Measurements from ENCODE around the gene IGF1. TPM values are rescaled to one million over a fixed set of nuclear protein-coding genes. Genes with fewer than 3 reads are reported as not detected.
"Not testable (repeated sequence)": the region's sequence is repeated elsewhere in the genome, so short reads cannot be mapped to it uniquely, and the experiment has no call there.

Gene IGF1
- total RNA-seq, 4 donors from 2014 or later, result 17.3 to 58.7 (median 43.1) TPM

DNA sequence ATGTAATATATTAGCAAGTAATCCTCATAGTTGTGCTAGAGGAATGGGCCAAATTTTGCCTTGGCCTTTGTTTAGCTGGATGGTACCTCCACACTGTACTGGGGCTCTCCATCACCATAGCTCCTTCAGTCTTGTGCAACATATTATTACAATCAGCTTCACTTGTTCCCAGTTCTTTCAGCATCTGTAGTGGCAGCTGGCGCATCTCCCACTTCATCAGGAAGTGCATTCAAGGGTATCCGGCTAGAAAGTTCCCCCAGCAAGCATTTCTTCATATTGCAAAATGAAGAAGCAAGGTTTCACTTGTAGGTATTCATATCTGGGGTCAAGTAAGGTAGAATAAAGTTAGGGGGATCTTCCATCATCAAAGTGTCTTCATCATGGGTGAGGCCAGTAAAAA lies 123.7 kb downstream of the IGF1 start:
- Histone ChIP-seq H3K4me1 (no peaks in the 10 kb centered on the region), H3K36me3 (no peaks in the 10 kb centered on the region), H3K9me3 (peaks cover 0 to 11% (median 0%) of the 10 kb centered on the region in 3 donors), H3K4me3 (no peak overlapping the region), H3K27me3 (no peaks in the 10 kb centered on the region), H3K27ac (no peak overlapping the region)
- WGBS, 2 donors (ENCODE audit: low coverage in 1 of 2), result 78 to 94% methylated on average over 2 of the region's 2 CpGs
- TF ChIP-seq, protein P1, sequence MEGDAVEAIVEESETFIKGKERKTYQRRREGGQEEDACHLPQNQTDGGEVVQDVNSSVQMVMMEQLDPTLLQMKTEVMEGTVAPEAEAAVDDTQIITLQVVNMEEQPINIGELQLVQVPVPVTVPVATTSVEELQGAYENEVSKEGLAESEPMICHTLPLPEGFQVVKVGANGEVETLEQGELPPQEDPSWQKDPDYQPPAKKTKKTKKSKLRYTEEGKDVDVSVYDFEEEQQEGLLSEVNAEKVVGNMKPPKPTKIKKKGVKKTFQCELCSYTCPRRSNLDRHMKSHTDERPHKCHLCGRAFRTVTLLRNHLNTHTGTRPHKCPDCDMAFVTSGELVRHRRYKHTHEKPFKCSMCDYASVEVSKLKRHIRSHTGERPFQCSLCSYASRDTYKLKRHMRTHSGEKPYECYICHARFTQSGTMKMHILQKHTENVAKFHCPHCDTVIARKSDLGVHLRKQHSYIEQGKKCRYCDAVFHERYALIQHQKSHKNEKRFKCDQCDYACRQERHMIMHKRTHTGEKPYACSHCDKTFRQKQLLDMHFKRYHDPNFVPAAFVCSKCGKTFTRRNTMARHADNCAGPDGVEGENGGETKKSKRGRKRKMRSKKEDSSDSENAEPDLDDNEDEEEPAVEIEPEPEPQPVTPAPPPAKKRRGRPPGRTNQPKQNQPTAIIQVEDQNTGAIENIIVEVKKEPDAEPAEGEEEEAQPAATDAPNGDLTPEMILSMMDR (IDR thresholded peaks at IDR 0.05), result no peak
- TF ChIP-seq POLR2A (IDR thresholded peaks at IDR 0.05), result no peak
- no peak for TF ChIP-seq EP300 (IDR thresholded peaks at IDR 0.05)
- no peak for TF ChIP-seq POLR2AphosphoS5 (IDR thresholded peaks at IDR 0.05)
- no peak for ATAC-seq

DNA sequence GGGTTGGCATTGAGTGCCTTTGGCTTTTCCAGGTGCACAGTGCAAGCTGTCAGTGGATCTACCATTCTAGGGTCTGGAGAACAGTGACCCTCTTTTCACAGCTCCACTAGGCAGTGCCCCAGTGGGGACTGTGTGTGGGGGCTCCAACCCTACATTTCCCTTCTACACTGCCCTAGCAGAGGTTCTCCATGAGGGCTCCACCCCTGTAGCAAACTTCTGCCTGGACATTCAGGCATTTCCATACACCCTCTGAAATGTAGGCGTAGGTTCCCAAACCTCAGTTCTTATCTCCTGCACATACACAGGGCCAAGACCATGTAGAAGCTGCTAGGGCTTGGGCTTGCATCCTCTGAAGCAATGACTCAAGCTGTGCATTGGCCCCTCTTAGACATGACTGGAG lies 126.1 kb downstream of the IGF1 start:
- H3K4me3 ChIP-seq, ATAC-seq, H3K27me3 ChIP-seq, H3K4me1 ChIP-seq, H3K36me3 ChIP-seq, H3K27ac ChIP-seq: not testable (repeated sequence)
- no CpG with 5 or more reads among the region's 1 CpG for WGBS, 2 donors (ENCODE audit: low coverage in 1 of 2)
- peaks cover 0 to 11% (median 0%) of the 10 kb centered on the region in 3 donors for H3K9me3 ChIP-seq

DNA sequence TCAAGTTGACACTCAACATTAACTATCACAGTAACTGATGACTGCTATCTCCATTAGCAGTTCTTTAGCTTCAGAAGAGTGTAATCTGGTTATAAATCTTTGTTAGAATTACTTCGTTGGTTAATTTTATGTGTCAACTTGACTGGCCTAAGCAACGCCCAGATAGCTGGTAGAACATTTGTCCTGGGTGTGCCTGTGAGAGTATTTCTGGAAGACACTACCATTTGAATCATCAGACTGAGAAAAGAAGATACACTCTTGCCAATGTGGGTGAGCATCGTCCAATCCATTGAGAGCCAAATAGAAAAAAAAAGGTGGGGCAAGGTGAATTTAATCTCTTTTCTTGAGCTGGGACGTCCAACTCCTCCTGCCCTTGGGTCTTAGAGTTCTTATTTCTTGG lies 129.0 kb downstream of the IGF1 start:
- ATAC-seq, result no peak
- no peaks in the 10 kb centered on the region for H3K36me3 ChIP-seq
- no peak overlapping the region for H3K4me3 ChIP-seq
- no peaks in the 10 kb centered on the region for H3K4me1 ChIP-seq
- 73 to 79% methylated on average over 4 of the region's 4 CpGs for WGBS, 2 donors (ENCODE audit: low coverage in 1 of 2)
- no peak for TF ChIP-seq POLR2A (IDR thresholded peaks at IDR 0.05)
- TF ChIP-seq, protein P1 (IDR thresholded peaks at IDR 0.05), result no peak
- TF ChIP-seq POLR2AphosphoS5 (IDR thresholded peaks at IDR 0.05), result no peak
- TF ChIP-seq EP300 (IDR thresholded peaks at IDR 0.05), result no peak
- H3K9me3 ChIP-seq, result peaks cover 0 to 11% (median 0%) of the 10 kb centered on the region in 3 donors
- no peak overlapping the region for H3K27ac ChIP-seq
- H3K27me3 ChIP-seq, result no peaks in the 10 kb centered on the region

DNA sequence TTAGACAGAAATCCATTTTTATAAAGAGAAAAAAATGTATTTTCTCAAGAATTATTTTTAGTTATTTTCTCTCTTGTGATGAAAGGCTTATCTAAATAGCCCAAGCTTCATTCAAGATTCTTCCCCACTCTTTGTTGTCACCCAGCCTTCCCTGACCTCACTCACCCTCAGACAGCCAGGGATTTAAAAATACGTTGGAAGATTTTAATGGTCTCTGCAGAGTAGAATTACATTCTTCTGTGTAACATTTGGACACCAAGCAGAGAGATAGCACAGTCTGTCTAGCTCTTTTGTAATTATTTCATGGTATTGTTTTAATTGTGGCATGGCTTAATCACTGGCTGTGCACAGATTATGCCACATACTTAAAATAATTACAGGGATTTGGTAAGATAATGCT lies 130.3 kb downstream of the IGF1 start:
- WGBS, 2 donors (ENCODE audit: low coverage in 1 of 2), result 19 to 29% methylated on average over 1 of the region's 1 CpG
- Histone ChIP-seq H3K27me3 (no peaks in the 10 kb centered on the region), H3K27ac (no peak overlapping the region), H3K4me3 (no peak overlapping the region), H3K4me1 (no peaks in the 10 kb centered on the region), H3K36me3 (no peaks in the 10 kb centered on the region), H3K9me3 (peaks cover 0 to 11% (median 0%) of the 10 kb centered on the region in 3 donors)
- TF ChIP-seq POLR2AphosphoS5 (IDR thresholded peaks at IDR 0.05), result no peak
- TF ChIP-seq, protein P1 (IDR thresholded peaks at IDR 0.05), result no peak
- no peak for TF ChIP-seq POLR2A (IDR thresholded peaks at IDR 0.05)
- TF ChIP-seq EP300 (IDR thresholded peaks at IDR 0.05), result no peak
- no peak for ATAC-seq

DNA sequence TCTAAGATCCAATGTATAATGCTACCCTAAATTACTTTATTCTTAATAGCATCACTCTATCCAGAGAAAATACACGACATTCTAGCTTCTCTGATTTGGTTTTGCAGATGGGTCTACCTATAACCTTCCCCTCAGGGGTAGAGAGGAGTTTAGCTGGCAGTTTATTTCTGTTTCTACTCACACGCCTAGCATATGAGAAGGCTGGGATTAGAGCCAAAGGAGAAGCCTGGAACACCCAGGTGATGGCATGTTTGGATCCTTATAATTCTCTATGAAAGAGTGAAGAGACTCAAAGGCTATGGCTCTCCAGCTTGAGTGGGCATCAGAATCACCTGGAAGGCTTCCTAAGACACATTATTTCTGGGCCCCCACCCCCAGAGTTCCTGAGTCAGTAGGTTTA lies 131.3 kb downstream of the IGF1 start:
- Histone ChIP-seq H3K4me1 (no peaks in the 10 kb centered on the region), H3K27ac (no peak overlapping the region), H3K27me3 (no peaks in the 10 kb centered on the region), H3K9me3 (peaks cover 0 to 4% (median 0%) of the 10 kb centered on the region in 3 donors), H3K4me3 (no peak overlapping the region), H3K36me3 (no peaks in the 10 kb centered on the region)
- ATAC-seq, result no peak
- TF ChIP-seq, protein P1 (IDR thresholded peaks at IDR 0.05), result no peak
- TF ChIP-seq EP300 (IDR thresholded peaks at IDR 0.05) (no peak), POLR2AphosphoS5 (IDR thresholded peaks at IDR 0.05) (no peak), POLR2A (IDR thresholded peaks at IDR 0.05) (no peak)
- WGBS, 2 donors (ENCODE audit: low coverage in 1 of 2), result 33 to 62% methylated on average over 1 to 2 of the region's 2 CpGs
